ENCODE results near the gene TSPAN3. TPM values are rescaled to one million over a fixed set of nuclear protein-coding genes. Genes with fewer than 3 reads are reported as not detected.
A peak's percentile ranks its signal among the peaks of the same experiment; 100 is the strongest.

TSPAN3 gene
- total RNA-seq, 2 donors from 2014 or later, result 215 to 256 TPM

GRCh38 chr15:77025941-77026411 is 44.9 kb downstream of the TSPAN3 start:
- ATAC-seq (ENCODE audit: insufficient number of reproducible peaks, low FRiP score, low read depth) (no peak), DNase-seq (ENCODE audit: low spot score) (no peak)
- no peak overlapping the region for H3K4me3 ChIP-seq
- H3K9me3 ChIP-seq, result no peaks in the 10 kb centered on the region
- H3K36me3 ChIP-seq, result no peaks in the 10 kb centered on the region
- H3K27me3 ChIP-seq (replicated peaks; ENCODE audit: insufficient read depth), result no peaks in the 10 kb centered on the region
- TF ChIP-seq CTCF (IDR thresholded peaks at IDR 0.05), result no peak
- peaks cover 0 to 20% of the 10 kb centered on the region in 2 donors for H3K4me1 ChIP-seq (ENCODE audit: control insufficient read depth in 1 of 2, low read depth in 2 of 2)
- no peak overlapping the region for H3K27ac ChIP-seq

- no peaks in the 10 kb centered on the region for H3K27me3 ChIP-seq (replicated peaks; ENCODE audit: insufficient read depth)
- no peaks in the 10 kb centered on the region for H3K9me3 ChIP-seq
- peaks cover 0 to 16% of the 10 kb centered on the region in 2 donors for H3K4me1 ChIP-seq (ENCODE audit: control insufficient read depth in 1 of 2, low read depth in 2 of 2)
- DNase-seq (ENCODE audit: low spot score), result no peak
- ATAC-seq (ENCODE audit: insufficient number of reproducible peaks, low FRiP score, low read depth), result no peak
- no peak overlapping the region for H3K4me3 ChIP-seq
- H3K36me3 ChIP-seq, result no peaks in the 10 kb centered on the region
- no peak for TF ChIP-seq CTCF (IDR thresholded peaks at IDR 0.05)
- no peak overlapping the region for H3K27ac ChIP-seq
Measured at GRCh38 chr15:77025083-77025901, 45.6 kb downstream of the TSPAN3 start.

GRCh38 chr15:77024273-77025082 is 46.4 kb downstream of the TSPAN3 start:
- Histone ChIP-seq H3K27me3 (replicated peaks; ENCODE audit: insufficient read depth) (no peaks in the 10 kb centered on the region), H3K4me3 (no peak overlapping the region), H3K36me3 (no peaks in the 10 kb centered on the region), H3K4me1 (ENCODE audit: control insufficient read depth in 1 of 2, low read depth in 2 of 2) (peaks cover 0 to 15% of the 10 kb centered on the region in 2 donors), H3K27ac (no peak overlapping the region), H3K9me3 (no peaks in the 10 kb centered on the region)
- no peak for ATAC-seq (ENCODE audit: insufficient number of reproducible peaks, low FRiP score, low read depth)
- DNase-seq (ENCODE audit: low spot score), result no peak
- TF ChIP-seq CTCF (IDR thresholded peaks at IDR 0.05), result peak; percentile 99

- no peak overlapping the region for H3K4me3 ChIP-seq
- H3K4me1 ChIP-seq (ENCODE audit: control insufficient read depth in 1 of 2, low read depth in 2 of 2), result peaks cover 0 to 15% of the 10 kb centered on the region in 2 donors
- no peaks in the 10 kb centered on the region for H3K36me3 ChIP-seq
- DNase-seq (ENCODE audit: low spot score) (no peak), ATAC-seq (ENCODE audit: insufficient number of reproducible peaks, low FRiP score, low read depth) (no peak)
- no peaks in the 10 kb centered on the region for H3K9me3 ChIP-seq
- H3K27ac ChIP-seq, result no peak overlapping the region
- H3K27me3 ChIP-seq (replicated peaks; ENCODE audit: insufficient read depth), result no peaks in the 10 kb centered on the region
- TF ChIP-seq CTCF (IDR thresholded peaks at IDR 0.05), result no peak
Measured at GRCh38 chr15:77023576-77024272, 47.2 kb downstream of the TSPAN3 start.

All from thoracic aorta (tissue), 2 donors.